Neural cell (in vitro differentiated cells): ENCODE results near the gene RBBP8NL. TPM values are rescaled to one million over a fixed set of nuclear protein-coding genes. Genes with fewer than 3 reads are reported as not detected.

Experiments
- H2AFZ ChIP-seq: fragments of 200-600, 300-800 bp; sonication (generic), shearing (Covaris generic); 2 replicates; pipeline ENCODE4 v1.6.0; 2014; ENCODE audit warnings: low read depth, mild to moderate bottlenecking, antibody characterized with exemption, low read length, moderate library complexity
- H3F3A ChIP-seq: fragments of 200-600 bp; shearing (Covaris generic); 2 replicates; pipeline ENCODE4 v1.6.1; 2016; ENCODE audit warnings: mild to moderate bottlenecking, moderate library complexity, mixed read lengths, antibody characterized with exemption, low read length; ENCODE audit not compliant: insufficient read depth, poor library complexity, severe bottlenecking
- H3K27ac ChIP-seq: fragments of 200-600, 300-800 bp; sonication (generic), shearing (Covaris generic); 2 replicates; pipeline ENCODE4 v1.5.1; 2014; ENCODE audit warnings: mild to moderate bottlenecking, low read length, moderate library complexity
- H3K27me3 ChIP-seq: fragments of 300-800, 200-600 bp; sonication (generic), shearing (Covaris generic); 2 replicates; pipeline ENCODE4 v1.6.0; 2014; ENCODE audit warnings: mild to moderate bottlenecking, low read depth, low read length, moderate library complexity; ENCODE audit not compliant: insufficient read depth
- H3K36me3 ChIP-seq: fragments of 300-800, 200-600 bp; sonication (generic), shearing (Covaris generic); 2 replicates; pipeline ENCODE4 v1.5.1; 2014; ENCODE audit warnings: mild to moderate bottlenecking, antibody characterized with exemption, low read length, moderate library complexity; ENCODE audit not compliant: insufficient read depth
- H3K4me2 ChIP-seq: fragments of 300-800, 200-600 bp; sonication (generic), shearing (Covaris generic); 2 replicates; pipeline ENCODE4 v1.6.0; 2014; ENCODE audit warnings: mild to moderate bottlenecking, low read length
- H3K4me3 ChIP-seq: fragments of 300-800, 200-600 bp; sonication (generic), shearing (Covaris generic); 2 replicates; pipeline ENCODE4 v1.5.1; 2014; ENCODE audit warnings: mild to moderate bottlenecking, low read length, moderate library complexity
- H3K79me2 ChIP-seq: fragments of 200-600 bp; shearing (Covaris generic); replicated peaks from 2 replicates; pipeline ENCODE4 v1.6.0; 2014; ENCODE audit warnings: mild to moderate bottlenecking, low read length, moderate library complexity; ENCODE audit not compliant: insufficient read depth
- H3K9ac ChIP-seq: fragments of 300-800, 200-600 bp; sonication (generic), shearing (Covaris generic); 2 replicates; pipeline ENCODE4 v1.6.1; 2016; ENCODE audit warnings: mild to moderate bottlenecking, low read length, mixed read lengths
- H3K9me2 ChIP-seq: fragments of 200-600 bp; shearing (Covaris generic); 2 replicates; pipeline ENCODE4 v1.6.1; 2016; ENCODE audit warnings: mild to moderate bottlenecking, low read length, mixed read lengths; ENCODE audit not compliant: insufficient read depth
- H3K9me3 ChIP-seq: fragments of 200-600, 300-800 bp; sonication (generic), shearing (Covaris generic); 2 replicates; pipeline ENCODE4 v1.6.1; 2016; ENCODE audit warnings: mild to moderate bottlenecking, mixed run types, low read length, moderate library complexity, mixed read lengths
- H4K20me1 ChIP-seq: fragments of 200-600 bp; shearing (Covaris generic); 2 replicates; pipeline ENCODE4 v1.6.1; 2016; ENCODE audit warnings: mild to moderate bottlenecking, mixed run types; ENCODE audit not compliant: insufficient read depth
- EP300 ChIP-seq: fragments of 450-650 bp; conservative IDR thresholded peaks from 2 replicates; pipeline ENCODE4 v1.6.1; 2014; ENCODE audit warnings: antibody characterized with exemption, mild to moderate bottlenecking, moderate library complexity; ENCODE audit not compliant: poor library complexity, severe bottlenecking
- EZH2 ChIP-seq: fragments of 200-600, 300-800 bp; shearing (Covaris generic), sonication (generic); IDR thresholded peaks from 2 replicates; pipeline ENCODE4 v1.6.1; 2014; ENCODE audit warnings: antibody characterized with exemption, low read length, borderline replicate concordance, mild to moderate bottlenecking; ENCODE audit not compliant: insufficient read depth, poor library complexity, severe bottlenecking
- MXI1 ChIP-seq: fragments of 450-650 bp; conservative IDR thresholded peaks from 2 replicates; pipeline ENCODE4 v1.6.1; 2014; ENCODE audit warnings: antibody characterized with exemption, mild to moderate bottlenecking; ENCODE audit not compliant: poor library complexity, severe bottlenecking
- POLR2AphosphoS5 ChIP-seq: IDR thresholded peaks from 2 replicates; pipeline ENCODE4 v1.6.1; 2012
- RAD21 ChIP-seq: fragments of 450-650 bp; conservative IDR thresholded peaks from 2 replicates; pipeline ENCODE4 v1.6.1; 2014; ENCODE audit warnings: antibody characterized with exemption, mild to moderate bottlenecking, moderate library complexity
- SMC3 ChIP-seq: fragments of 450-650 bp; conservative IDR thresholded peaks from 2 replicates; pipeline ENCODE4 v1.6.1; 2014; ENCODE audit warnings: antibody characterized with exemption, mild to moderate bottlenecking, moderate library complexity; ENCODE audit not compliant: poor library complexity
- TAF1 ChIP-seq: IDR thresholded peaks from 2 replicates; pipeline ENCODE4 v1.6.1; 2012; ENCODE audit warnings: low read depth
- polyA plus RNA-seq: library from polyadenylated mRNA; depleted of rRNA; stranded (reverse); fragments of >200 nt; gene quantifications from 2 replicates; pipeline ENCODE4 v1.2.3, GENCODE V29; 2014
- TF ChIP-seq, protein P1 (sequence below): fragments of 450-650 bp; IDR thresholded peaks from 2 replicates; pipeline ENCODE4 v1.5.1; 2014; ENCODE audit warnings: antibody characterized with exemption, mild to moderate bottlenecking, moderate library complexity; ENCODE audit not compliant: poor library complexity, severe bottlenecking
- TF ChIP-seq, protein P2 (sequence below): IDR thresholded peaks from 2 replicates; pipeline ENCODE4 v1.6.1; 2012; ENCODE audit warnings: borderline replicate concordance

Gene RBBP8NL
- polyA plus RNA-seq, 1 donor from 2014 or later = not detected

DNA sequence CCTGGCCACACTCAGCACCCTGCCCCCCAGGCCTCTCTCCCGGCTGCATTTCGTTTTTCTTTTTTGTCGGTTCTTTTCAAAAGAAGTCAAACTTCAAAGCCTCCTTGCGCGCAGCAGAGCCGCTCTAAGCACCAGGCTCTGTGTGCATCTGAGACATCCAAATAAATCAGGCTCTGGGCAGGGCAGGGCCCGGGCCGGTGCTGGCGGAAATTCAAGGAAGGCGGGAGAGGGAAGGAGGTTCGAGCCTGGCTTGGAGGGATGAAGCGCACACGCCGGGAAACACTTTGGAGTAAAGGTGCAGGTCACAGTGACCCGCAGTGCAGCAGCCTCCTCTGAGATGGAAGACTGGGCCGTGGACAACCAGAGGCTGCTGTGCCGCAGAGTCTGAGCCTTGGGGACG lies 42.7 kb upstream of the RBBP8NL start:
- Histone ChIP-seq H3K4me3 (no peak overlapping the region), H3K36me3 (no peaks in the 10 kb centered on the region), H3K9me3 (no peaks in the 10 kb centered on the region), H3K27me3 (peaks cover 28% of the 10 kb centered on the region), H3F3A (no peaks in the 10 kb centered on the region), H4K20me1 (no peaks in the 10 kb centered on the region), H3K4me2 (no peak overlapping the region), H3K9me2 (no peaks in the 10 kb centered on the region), H3K9ac (no peak overlapping the region), H2AFZ (no peak overlapping the region), H3K27ac (no peak overlapping the region), H3K79me2 (no peaks in the 10 kb centered on the region)
- TF ChIP-seq EZH2 = no peak
- TF ChIP-seq, protein P1, sequence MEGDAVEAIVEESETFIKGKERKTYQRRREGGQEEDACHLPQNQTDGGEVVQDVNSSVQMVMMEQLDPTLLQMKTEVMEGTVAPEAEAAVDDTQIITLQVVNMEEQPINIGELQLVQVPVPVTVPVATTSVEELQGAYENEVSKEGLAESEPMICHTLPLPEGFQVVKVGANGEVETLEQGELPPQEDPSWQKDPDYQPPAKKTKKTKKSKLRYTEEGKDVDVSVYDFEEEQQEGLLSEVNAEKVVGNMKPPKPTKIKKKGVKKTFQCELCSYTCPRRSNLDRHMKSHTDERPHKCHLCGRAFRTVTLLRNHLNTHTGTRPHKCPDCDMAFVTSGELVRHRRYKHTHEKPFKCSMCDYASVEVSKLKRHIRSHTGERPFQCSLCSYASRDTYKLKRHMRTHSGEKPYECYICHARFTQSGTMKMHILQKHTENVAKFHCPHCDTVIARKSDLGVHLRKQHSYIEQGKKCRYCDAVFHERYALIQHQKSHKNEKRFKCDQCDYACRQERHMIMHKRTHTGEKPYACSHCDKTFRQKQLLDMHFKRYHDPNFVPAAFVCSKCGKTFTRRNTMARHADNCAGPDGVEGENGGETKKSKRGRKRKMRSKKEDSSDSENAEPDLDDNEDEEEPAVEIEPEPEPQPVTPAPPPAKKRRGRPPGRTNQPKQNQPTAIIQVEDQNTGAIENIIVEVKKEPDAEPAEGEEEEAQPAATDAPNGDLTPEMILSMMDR = no peak
- TF ChIP-seq POLR2AphosphoS5 = no peak
- TF ChIP-seq MXI1 = no peak
- TF ChIP-seq EP300 = no peak
- no peak for TF ChIP-seq RAD21
- TF ChIP-seq SMC3 = no peak
- TF ChIP-seq, protein P2, sequence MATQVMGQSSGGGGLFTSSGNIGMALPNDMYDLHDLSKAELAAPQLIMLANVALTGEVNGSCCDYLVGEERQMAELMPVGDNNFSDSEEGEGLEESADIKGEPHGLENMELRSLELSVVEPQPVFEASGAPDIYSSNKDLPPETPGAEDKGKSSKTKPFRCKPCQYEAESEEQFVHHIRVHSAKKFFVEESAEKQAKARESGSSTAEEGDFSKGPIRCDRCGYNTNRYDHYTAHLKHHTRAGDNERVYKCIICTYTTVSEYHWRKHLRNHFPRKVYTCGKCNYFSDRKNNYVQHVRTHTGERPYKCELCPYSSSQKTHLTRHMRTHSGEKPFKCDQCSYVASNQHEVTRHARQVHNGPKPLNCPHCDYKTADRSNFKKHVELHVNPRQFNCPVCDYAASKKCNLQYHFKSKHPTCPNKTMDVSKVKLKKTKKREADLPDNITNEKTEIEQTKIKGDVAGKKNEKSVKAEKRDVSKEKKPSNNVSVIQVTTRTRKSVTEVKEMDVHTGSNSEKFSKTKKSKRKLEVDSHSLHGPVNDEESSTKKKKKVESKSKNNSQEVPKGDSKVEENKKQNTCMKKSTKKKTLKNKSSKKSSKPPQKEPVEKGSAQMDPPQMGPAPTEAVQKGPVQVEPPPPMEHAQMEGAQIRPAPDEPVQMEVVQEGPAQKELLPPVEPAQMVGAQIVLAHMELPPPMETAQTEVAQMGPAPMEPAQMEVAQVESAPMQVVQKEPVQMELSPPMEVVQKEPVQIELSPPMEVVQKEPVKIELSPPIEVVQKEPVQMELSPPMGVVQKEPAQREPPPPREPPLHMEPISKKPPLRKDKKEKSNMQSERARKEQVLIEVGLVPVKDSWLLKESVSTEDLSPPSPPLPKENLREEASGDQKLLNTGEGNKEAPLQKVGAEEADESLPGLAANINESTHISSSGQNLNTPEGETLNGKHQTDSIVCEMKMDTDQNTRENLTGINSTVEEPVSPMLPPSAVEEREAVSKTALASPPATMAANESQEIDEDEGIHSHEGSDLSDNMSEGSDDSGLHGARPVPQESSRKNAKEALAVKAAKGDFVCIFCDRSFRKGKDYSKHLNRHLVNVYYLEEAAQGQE = no peak
- TF ChIP-seq TAF1 = no peak

DNA sequence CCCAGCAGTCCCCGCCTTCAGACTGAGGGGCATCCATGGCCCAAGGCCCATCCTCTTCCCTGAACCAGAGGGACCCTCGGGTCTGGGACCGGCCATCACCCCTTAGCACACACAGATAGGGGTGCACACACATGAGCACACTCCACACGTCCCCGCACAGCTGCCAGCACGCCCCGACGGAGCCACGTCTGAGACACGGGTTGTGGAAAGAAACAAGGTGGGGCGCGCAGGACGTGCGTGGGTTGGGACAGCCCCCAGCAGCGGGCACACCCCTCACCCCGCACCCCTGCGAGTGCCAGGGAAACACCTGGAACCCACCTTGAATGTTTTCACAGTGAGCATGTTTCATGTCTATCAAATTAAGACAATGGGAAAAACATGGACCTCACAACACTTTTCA lies 42.0 kb upstream of the RBBP8NL start:
- Histone ChIP-seq H3K9me3 (no peaks in the 10 kb centered on the region), H3K27me3 (peaks cover 21% of the 10 kb centered on the region), H4K20me1 (no peaks in the 10 kb centered on the region), H3K36me3 (no peaks in the 10 kb centered on the region), H3K9ac (no peak overlapping the region), H3K9me2 (no peaks in the 10 kb centered on the region), H3F3A (no peaks in the 10 kb centered on the region), H3K4me3 (no peak overlapping the region), H2AFZ (no peak overlapping the region), H3K4me2 (no peak overlapping the region), H3K27ac (no peak overlapping the region), H3K79me2 (no peaks in the 10 kb centered on the region)
- TF ChIP-seq TAF1 = no peak
